ENCODE results near the gene IL15RA.

- TF ChIP-seq CTCF (conservative IDR thresholded peaks at IDR 0.05) = no peak
- TF ChIP-seq EZH2 (IDR thresholded peaks at IDR 0.05; ENCODE audit: low read depth) = no peak
Measured at GRCh38 chr10:5960070-5960972, 17.0 kb downstream of the IL15RA start.
